T-cell (primary cell): Measurements from ENCODE around the gene OR56A3. TPM values are rescaled to one million over a fixed set of nuclear protein-coding genes. Genes with fewer than 3 reads are reported as not detected.

Source experiments
- ATAC-seq, 4 experiments: fragments of 200-7000 bp in 3 of 4; fragments of 150-1000 bp in 1 of 4; cut with Tn5 transposase; replicated peaks in 1 of 4; 1 replicate in 3 of 4; 2 replicates in 1 of 4; pipeline ENCODE4 v1.10.0; 2021; ENCODE audit warnings: moderate library complexity in 3 of 4, mild to moderate bottlenecking in 2 of 4, moderate number of reproducible peaks in 1 of 4
- CTCF ChIA-PET, 2 donors: fragments of 300-600 bp; sonication (Branson Sonifier 250); formaldehyde crosslinking; loops; one replicate each; lab custom pipeline; 2022; ENCODE audit warnings: antibody characterized with exemption in 2 of 2; lab: Charles Lee
- POLR2A ChIA-PET, 2 donors: fragments of 300-600 bp; sonication (Branson Sonifier 250); formaldehyde crosslinking; loops; one replicate each; lab custom pipeline; 2022; ENCODE audit warnings: antibody characterized with exemption in 2 of 2; lab: Charles Lee
- DNase-seq, 35 experiments: peaks; one replicate each; pipeline versions ENCODE4 v3.0.0 to v3.0.0-alpha.2; 2013 to 2023
- H3K27ac ChIP-seq: one replicate; pipeline ENCODE4 v1.5.1; 2013; ENCODE audit warnings: low read length
- H3K27me3 ChIP-seq, 2 experiments: replicated peaks in 1 of 2; 1 replicate in 1 of 2; 2 replicates in 1 of 2; pipeline versions ENCODE4 v1.6.1 to v1.7.0; 2013; ENCODE audit warnings: low read length in 1 of 2, mixed read lengths in 1 of 2; ENCODE audit not compliant: control insufficient read depth in 2 of 2, insufficient read depth in 2 of 2; ENCODE audit errors: extremely low read depth in 1 of 2
- H3K36me3 ChIP-seq, 2 donors: 1 replicate in 1 of 2; 2 replicates in 1 of 2; pipeline versions ENCODE4 v1.6.1 to v1.7.0; 2013; ENCODE audit warnings: low read length in 1 of 2; ENCODE audit not compliant: control insufficient read depth in 2 of 2, insufficient read depth in 1 of 2; ENCODE audit errors: extremely low read depth in 1 of 2
- H3K4me1 ChIP-seq, 2 experiments: 1 replicate in 1 of 2; 2 replicates in 1 of 2; pipeline versions ENCODE4 v1.6.1 to v1.7.0; 2013; ENCODE audit warnings: low read length in 2 of 2, mixed read lengths in 1 of 2; ENCODE audit not compliant: insufficient read depth in 2 of 2, control insufficient read depth in 1 of 2; ENCODE audit errors: extremely low read depth in 1 of 2
- H3K4me3 ChIP-seq, 2 donors: 1 replicate in 1 of 2; 2 replicates in 1 of 2; pipeline versions ENCODE4 v1.5.1 to v1.7.0; 2013; ENCODE audit warnings: mild to moderate bottlenecking in 2 of 2, low read length in 1 of 2, moderate library complexity in 1 of 2; ENCODE audit not compliant: control insufficient read depth in 1 of 2; ENCODE audit errors: extremely low read depth in 1 of 2
- H3K9me3 ChIP-seq: 2 replicates; pipeline ENCODE4 v1.7.0; 2013
- H3K27ac Mint-ChIP-seq, 2 donors: one replicate each; pipeline ENCODE4 v1.8.0; 2020 to 2021; ENCODE audit warnings: mild to moderate bottlenecking in 2 of 2, mixed read lengths in 2 of 2
- H3K27me3 Mint-ChIP-seq, 2 donors: one replicate each; pipeline ENCODE4 v1.8.0; 2021 to 2022; ENCODE audit warnings: mixed read lengths in 2 of 2
- H3K36me3 Mint-ChIP-seq: one replicate; pipeline ENCODE4 v1.8.0; 2021; ENCODE audit warnings: mixed read lengths
- H3K4me1 Mint-ChIP-seq, 3 donors: one replicate each; pipeline ENCODE4 v1.8.0; 2020 to 2022; ENCODE audit warnings: mixed read lengths in 3 of 3, mild to moderate bottlenecking in 1 of 3
- H3K4me3 Mint-ChIP-seq, 3 donors: one replicate each; pipeline ENCODE4 v1.8.0; 2020 to 2022; ENCODE audit warnings: mild to moderate bottlenecking in 3 of 3, mixed read lengths in 3 of 3, moderate library complexity in 3 of 3
- H3K9me3 Mint-ChIP-seq, 3 donors: one replicate each; pipeline ENCODE4 v1.8.0; 2020 to 2022; ENCODE audit warnings: mixed read lengths in 3 of 3
- WGBS: methylation state at CpG from one replicate; pipeline ENCODE4 v1.1.5; 2013; ENCODE audit warnings: missing lambda C conversion rate; ENCODE audit not compliant: insufficient coverage; 5-methylcytosine and 5-hydroxymethylcytosine counted together
- total RNA-seq, 35 experiments: library from RNA in 6 of 35; stranded (reverse) in 6 of 35; fragments of 120-200 nt in 1 of 35; gene quantifications; one replicate each; pipeline versions ENCODE4 v1.2.1 to v1.2.4 and lab custom pipeline; 2013 to 2026

OR56A3 gene
- total RNA-seq, 5 donors from 2014 or later (not counting 1 experiment from before 2014, with no cell fraction given) = not detected

DNA sequence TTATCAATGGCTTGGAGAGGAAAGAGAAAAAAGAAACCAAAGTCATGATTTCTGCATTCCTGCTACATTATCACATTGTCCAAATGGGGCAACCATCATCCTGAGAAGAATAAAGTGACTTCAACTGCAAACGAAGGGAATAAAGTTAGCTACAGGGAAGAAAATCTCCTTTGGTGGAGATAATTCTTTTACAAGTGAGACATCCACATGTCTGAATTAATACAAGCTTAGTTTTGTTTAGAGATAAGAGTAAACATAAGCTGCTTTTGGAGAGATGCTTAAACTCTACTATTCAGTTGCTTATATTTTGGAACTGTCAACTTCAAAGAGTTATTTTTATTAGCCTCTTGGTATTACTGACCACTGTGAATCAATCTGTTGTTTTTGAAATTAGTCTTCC, 44.8 kb downstream of the OR56A3 start, which contains the start of gene OR52L1:
OR52L1 (minus strand) TSS at position 101 of the 400 bp plus-strand sequence; CDS start at position 46, 55 bp downstream.
- Mint-ChIP-seq H3K27me3 (peaks cover 28 to 44% of the 10 kb centered on the region in 2 donors), H3K36me3 (no peaks in the 10 kb centered on the region), H3K27ac (no peak within 1 kb of the TSS), H3K9me3 (peaks cover 0 to 3% (median 0%) of the 10 kb centered on the region in 3 donors), H3K4me3 (no peak within 1 kb of the TSS), H3K4me1 (no peaks in the 10 kb centered on the region)
- ATAC-seq (no peak), DNase-seq (no peak)
- ChIA-PET CTCF (no interaction called here), POLR2A (no interaction called here)
- H3K4me3 ChIP-seq = no peak within 1 kb of the TSS
- H3K4me1 ChIP-seq = no peaks in the 10 kb centered on the region
- H3K36me3 ChIP-seq = no peaks in the 10 kb centered on the region
- WGBS = no CpG with 5 or more reads among the region's 1 CpG
- H3K27me3 ChIP-seq = peaks cover 0 to 10% of the 10 kb centered on the region in 2 experiments
- no peak within 1 kb of the TSS for H3K27ac ChIP-seq
- H3K9me3 ChIP-seq = no peaks in the 10 kb centered on the region

DNA sequence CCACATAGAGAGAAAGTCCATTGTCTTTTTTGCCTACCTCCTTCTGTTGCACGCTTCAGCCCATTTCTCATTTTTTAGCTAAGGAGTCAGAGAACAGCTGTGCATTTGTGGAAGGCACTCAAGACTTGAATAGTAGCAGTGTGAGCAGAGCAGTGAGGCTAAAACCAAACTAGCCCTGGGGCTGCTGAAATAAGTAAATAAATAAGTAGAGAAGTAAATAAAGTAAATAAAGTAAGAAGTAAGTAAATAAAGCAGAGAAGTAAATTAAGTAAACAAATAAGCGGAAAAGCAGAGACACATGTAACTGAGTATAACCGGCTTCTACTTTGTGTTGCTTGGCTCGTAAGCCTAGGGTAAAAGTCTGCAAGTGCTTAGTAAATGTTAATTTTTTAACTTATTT, 47.2 kb downstream of the OR56A3 start:
- CTCF ChIA-PET = no interaction called here
- peaks cover 16 to 30% of the 10 kb centered on the region in 2 donors for H3K27me3 Mint-ChIP-seq

DNA sequence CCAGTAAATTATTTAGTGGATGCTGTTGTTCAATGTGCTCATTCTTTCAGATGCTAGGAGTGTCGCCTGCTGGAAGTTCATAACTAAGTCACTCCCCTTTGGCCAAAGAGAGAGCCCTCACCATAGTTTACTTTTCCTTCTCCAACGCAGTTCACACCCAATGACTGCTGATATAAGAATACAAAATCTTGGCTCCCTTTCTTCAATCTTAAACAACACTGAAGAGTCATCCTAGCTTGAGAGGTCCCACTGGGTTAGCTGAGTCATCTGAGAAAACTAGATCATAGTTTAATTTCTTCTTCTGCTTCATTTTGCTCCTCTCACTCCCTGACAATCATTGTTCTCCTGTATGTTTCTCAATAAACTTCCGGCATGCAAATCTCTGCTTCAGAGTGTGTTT, 50.1 kb downstream of the OR56A3 start:
- H3K27me3 ChIP-seq = no peaks in the 10 kb centered on the region
- no peak overlapping the region for H3K27ac ChIP-seq
- POLR2A ChIA-PET = no interaction called here
- Mint-ChIP-seq H3K36me3 (no peaks in the 10 kb centered on the region), H3K9me3 (peaks cover 0 to 3% (median 0%) of the 10 kb centered on the region in 3 donors), H3K27me3 (peaks cover 9 to 24% of the 10 kb centered on the region in 2 donors), H3K4me3 (no peak overlapping the region), H3K4me1 (no peaks in the 10 kb centered on the region), H3K27ac (no peak overlapping the region)
- no peaks in the 10 kb centered on the region for H3K9me3 ChIP-seq
- no peak for ATAC-seq
- DNase-seq = no peak
- 90% methylated on average over 2 of the region's 3 CpGs for WGBS
- H3K36me3 ChIP-seq = no peaks in the 10 kb centered on the region
- no peaks in the 10 kb centered on the region for H3K4me1 ChIP-seq
- H3K4me3 ChIP-seq = no peak overlapping the region
- CTCF ChIA-PET = interaction anchor here in 1 of 2 donors (0.6 to 1.0 kb wide), 2 partner anchors 359 to 369 kb away, joined by 3 read pairs; no protein-coding TSS in a partner anchor

More for the DNA sequence above, 47.2 kb downstream of the OR56A3 start:
- 79% methylated on average over 2 of the region's 4 CpGs for WGBS
- POLR2A ChIA-PET = no interaction called here
- Mint-ChIP-seq H3K27ac (no peak overlapping the region), H3K9me3 (peaks cover 0 to 3% (median 0%) of the 10 kb centered on the region in 3 donors), H3K4me1 (no peaks in the 10 kb centered on the region), H3K4me3 (no peak overlapping the region), H3K36me3 (no peaks in the 10 kb centered on the region)
- Histone ChIP-seq H3K4me3 (no peak overlapping the region), H3K27me3 (no peaks in the 10 kb centered on the region), H3K27ac (no peak overlapping the region), H3K36me3 (no peaks in the 10 kb centered on the region), H3K4me1 (no peaks in the 10 kb centered on the region), H3K9me3 (no peaks in the 10 kb centered on the region)
- no peak for ATAC-seq
- no peak for DNase-seq

DNA sequence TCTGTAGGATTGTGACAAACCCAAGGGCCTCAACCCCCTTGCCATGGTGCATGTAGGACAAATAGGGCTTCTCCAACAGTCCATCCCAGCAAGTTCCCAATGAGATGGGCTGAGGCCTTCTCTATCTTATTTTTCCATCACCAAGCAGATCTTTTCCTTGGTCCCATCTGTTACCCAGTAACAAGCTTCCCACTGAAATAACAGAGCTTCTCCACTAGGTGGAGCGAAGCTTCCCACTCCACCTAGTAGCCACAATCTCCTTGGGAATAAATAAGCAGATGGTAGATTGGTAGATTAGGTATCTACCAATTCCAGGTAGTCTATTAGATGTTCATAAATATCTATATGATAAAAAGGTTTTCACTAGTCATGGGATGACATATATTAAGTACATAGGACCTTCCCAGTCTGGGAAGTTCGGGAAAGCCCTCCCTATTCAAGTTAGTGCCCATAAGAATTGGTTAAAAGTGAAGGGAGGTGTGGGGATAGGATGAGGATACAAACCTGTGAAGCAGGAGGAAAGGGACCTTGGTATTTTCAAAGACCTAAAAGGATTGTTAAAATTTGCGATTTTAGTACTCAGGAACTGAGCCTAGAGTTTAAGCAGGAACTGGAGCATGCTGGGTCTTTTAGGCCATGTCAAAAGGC, 50.7 kb downstream of the OR56A3 start:
- Histone ChIP-seq H3K27ac (no peak overlapping the region), H3K27me3 (no peaks in the 10 kb centered on the region), H3K36me3 (no peaks in the 10 kb centered on the region), H3K4me3 (no peak overlapping the region), H3K4me1 (no peaks in the 10 kb centered on the region), H3K9me3 (no peaks in the 10 kb centered on the region)
- peaks cover 0 to 1% (median 0%) of the 10 kb centered on the region in 3 donors for H3K9me3 Mint-ChIP-seq
- no peak overlapping the region for H3K4me3 Mint-ChIP-seq
- H3K27me3 Mint-ChIP-seq = peaks cover 7 to 23% of the 10 kb centered on the region in 2 donors
- H3K27ac Mint-ChIP-seq = no peak overlapping the region
- CTCF ChIA-PET = interaction anchor here in 1 of 2 donors (0.6 to 1.0 kb wide), 2 partner anchors 358 to 368 kb away, joined by 3 read pairs; no protein-coding TSS in a partner anchor
- WGBS = 50% methylated on average over 1 of the region's 3 CpGs
- no peaks in the 10 kb centered on the region for H3K36me3 Mint-ChIP-seq
- H3K4me1 Mint-ChIP-seq = no peaks in the 10 kb centered on the region
- no peak for ATAC-seq
- POLR2A ChIA-PET = no interaction called here
- DNase-seq = peak in 1 of 35 experiments; percentile 2

DNA sequence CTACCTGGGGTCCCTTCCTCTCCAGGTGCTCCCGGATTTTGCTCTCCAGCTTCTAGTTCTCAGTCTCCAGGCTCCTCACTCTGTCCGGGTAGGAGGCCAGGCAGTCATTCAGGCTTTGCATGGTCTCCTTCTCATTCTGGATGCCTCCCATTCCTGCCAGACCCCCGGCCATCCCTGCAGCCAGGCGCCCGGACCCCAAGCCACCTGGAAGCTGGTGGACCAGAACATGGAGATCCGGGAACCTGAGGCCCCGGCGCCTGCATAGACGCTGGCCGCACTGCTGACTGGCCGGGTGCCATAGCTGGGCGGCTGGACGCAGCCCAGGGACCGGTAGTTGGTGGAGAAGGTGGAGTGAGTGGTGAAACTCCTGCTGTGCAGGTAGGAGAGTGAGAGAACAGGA, 52.7 kb downstream of the OR56A3 start:
- H3K36me3 Mint-ChIP-seq = no peaks in the 10 kb centered on the region
- no peak overlapping the region for H3K27ac Mint-ChIP-seq
- no peak overlapping the region for H3K27ac ChIP-seq
- no peak overlapping the region for H3K4me3 ChIP-seq
- H3K4me3 Mint-ChIP-seq = no peak overlapping the region
- H3K9me3 Mint-ChIP-seq = no peaks in the 10 kb centered on the region
- ChIA-PET POLR2A (no interaction called here), CTCF (no interaction called here)
- H3K4me1 ChIP-seq = no peaks in the 10 kb centered on the region
- ATAC-seq (no peak), DNase-seq (no peak)
- no peaks in the 10 kb centered on the region for H3K9me3 ChIP-seq
- no peaks in the 10 kb centered on the region for H3K27me3 ChIP-seq
- H3K36me3 ChIP-seq = no peaks in the 10 kb centered on the region
- WGBS = 86% methylated on average over 8 of the region's 14 CpGs
- H3K27me3 Mint-ChIP-seq = peaks cover 8 to 20% of the 10 kb centered on the region in 2 donors
- H3K4me1 Mint-ChIP-seq = no peaks in the 10 kb centered on the region
